ENCODE results near the gene CD70. TPM values are rescaled to one million over a fixed set of nuclear protein-coding genes. Genes with fewer than 3 reads are reported as not detected.
"Not testable (repeated sequence)": the region's sequence is repeated elsewhere in the genome, so short reads cannot be mapped to it uniquely, and the experiment has no call there.

CD70 gene
- total RNA-seq, 1 donor from 2014 or later, result not detected

- DNase-seq (ENCODE audit: low spot score), result no peak
These were observed 20.2 kb downstream of the CD70 start for GRCh38 chr19:6570764-6571163.

DNA sequence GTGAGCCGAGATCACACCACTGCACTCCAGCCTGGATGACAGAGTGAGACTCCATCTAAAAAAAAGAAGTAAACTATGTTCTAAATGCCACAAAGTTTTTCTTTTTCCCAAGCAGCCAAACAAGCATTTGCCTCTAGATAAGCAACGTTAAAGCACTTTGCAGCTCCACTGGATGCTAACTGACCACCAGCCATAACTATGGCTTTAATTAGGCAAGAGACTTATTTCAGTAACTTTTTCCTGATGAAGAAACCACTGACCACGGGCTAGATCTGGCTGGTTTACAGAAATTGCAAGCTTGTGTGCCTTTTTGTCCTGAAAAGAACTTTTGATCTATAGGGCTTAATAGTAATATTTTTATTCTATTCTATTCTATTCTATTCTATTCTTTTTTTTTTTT lies 22.1 kb downstream of the CD70 start:
- DNase-seq (ENCODE audit: low spot score), result no peak

DNA sequence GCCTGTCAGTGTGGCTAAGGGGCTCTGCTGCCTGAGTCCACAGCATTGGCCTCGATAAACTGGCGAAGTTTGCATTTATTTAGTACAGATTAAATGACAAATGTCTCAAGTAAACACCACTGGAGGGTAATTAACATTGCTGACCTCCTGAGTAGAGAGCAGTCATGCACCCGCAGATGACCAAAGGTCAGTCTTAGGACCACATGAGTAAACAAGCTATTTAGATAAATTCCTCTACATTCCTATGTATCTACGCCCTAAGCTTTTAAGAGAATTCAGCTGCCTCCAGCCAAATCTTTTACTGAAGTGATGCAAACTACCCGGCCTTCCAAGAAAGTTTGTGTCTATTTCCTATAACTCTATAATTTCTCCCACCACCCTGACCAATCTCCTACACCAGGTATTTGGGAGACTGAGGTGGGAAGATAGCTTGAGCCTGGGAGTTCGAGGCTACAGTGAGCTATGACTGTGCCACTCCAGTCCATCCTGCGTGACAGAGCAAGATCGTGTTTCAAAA lies 22.9 kb downstream of the CD70 start:
- DNase-seq (ENCODE audit: low spot score), result no peak

- DNase-seq (ENCODE audit: low spot score), result not testable (repeated sequence)
These were observed 24.2 kb downstream of the CD70 start for GRCh38 chr19:6566727-6567126.

- no peak for DNase-seq (ENCODE audit: low spot score)
These were observed 26.6 kb downstream of the CD70 start for GRCh38 chr19:6564393-6564792.

- not testable (repeated sequence) for DNase-seq (ENCODE audit: low spot score)
These were observed 28.5 kb downstream of the CD70 start for GRCh38 chr19:6562437-6562836.

DNA sequence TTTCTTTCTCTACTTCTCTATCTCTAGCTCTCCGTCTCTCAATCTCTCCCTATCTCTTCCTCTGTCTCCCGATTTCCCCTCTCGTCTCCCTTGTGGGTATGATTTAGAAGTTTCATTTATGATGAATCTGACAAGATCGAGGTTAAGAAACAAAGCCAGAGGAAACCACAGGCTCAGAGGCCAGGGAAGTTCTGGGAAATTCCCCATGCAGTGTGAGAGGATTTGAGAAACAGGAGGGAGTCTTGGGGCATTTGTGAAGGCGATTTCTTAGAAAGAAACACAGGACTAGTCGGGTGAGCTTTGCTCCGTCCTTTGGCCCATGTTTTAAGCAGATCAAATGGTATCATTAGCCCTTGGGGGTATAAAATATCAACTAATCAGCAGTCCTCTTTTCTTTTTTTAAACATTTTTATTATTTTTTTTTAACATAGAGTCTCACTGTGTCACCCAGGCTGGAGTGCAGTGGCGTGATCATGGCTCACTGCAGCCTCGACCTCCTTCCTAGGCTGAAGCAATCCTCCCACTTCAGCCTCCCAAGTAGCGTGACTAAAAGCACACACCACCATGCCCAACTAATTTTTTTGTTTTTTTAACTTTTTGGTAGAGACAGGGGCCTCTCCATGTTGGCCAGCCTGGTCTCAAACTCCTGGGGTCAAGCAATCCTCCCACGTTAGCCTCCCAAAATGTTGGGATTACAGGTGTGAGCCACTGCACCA lies 34.3 kb downstream of the CD70 start:
- no peak for DNase-seq (ENCODE audit: low spot score)

DNA sequence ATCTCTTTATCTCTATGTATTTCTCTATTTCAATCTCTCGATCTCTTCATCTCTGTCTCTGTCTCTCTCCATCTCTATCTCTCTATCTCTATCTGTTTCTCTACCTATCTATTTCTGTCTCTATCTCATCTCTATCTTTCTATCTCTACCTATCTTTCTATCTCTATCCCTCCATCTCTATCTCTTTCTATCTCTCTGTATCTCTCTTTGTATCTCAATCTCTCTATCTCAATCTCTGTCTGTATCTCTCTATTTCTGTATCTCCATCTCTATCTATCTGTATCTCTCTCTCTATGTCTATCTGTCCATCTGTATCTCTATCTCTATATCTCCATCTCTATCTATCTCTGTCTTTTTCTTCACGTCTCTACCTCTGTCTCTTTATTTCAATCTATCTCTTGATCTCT lies 34.9 kb downstream of the CD70 start:
- DNase-seq (ENCODE audit: low spot score), result no peak

GRCh38 chr19:6551607-6552450 lies 39.1 kb downstream of the CD70 start:
- DNase-seq (ENCODE audit: low spot score), result no peak

- no peak for DNase-seq (ENCODE audit: low spot score)
These were observed 39.9 kb downstream of the CD70 start for GRCh38 chr19:6551091-6551490.

GRCh38 chr19:6550679-6551078 lies 40.3 kb downstream of the CD70 start:
- DNase-seq (ENCODE audit: low spot score), result not testable (repeated sequence)

GRCh38 chr19:6543866-6544347 lies 47.0 kb downstream of the CD70 start:
- DNase-seq (ENCODE audit: low spot score), result no peak

DNA sequence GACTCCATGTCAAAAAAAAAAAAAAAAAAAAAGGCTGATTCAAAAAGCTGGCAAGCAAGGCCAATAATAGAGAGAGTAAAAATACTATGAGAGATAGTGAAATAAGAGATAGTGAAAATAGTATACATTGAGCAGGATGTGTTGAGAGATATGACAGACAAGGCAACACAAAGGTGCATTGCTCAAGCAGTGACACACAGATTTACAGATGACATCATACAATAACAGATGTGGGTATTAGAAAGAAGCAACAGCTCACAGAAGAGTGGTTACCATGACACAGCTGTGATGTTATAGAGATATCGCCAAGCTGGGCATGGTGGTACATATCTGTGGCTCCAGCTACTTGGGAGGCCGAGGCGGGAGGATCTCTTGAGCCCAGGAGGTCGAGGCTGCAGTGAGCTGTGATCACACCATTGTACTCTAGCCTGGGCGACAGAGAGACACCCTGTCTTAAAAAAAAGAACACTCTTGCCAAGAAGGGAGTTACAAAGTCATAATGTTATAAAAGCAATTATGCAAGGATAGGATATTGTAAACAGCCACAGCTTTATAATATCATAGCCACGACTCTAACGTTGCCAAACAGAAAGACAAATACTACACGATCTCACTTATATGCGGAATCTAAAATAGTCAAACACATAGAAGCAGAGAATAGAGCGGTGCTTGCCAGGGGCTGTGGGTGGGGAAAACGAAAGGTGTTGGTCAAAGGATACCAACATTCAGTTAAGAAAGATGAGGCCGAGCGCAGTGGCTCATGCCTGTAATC lies 49.8 kb downstream of the CD70 start:
- DNase-seq (ENCODE audit: low spot score), result no peak

GRCh38 chr19:6539514-6539913 lies 51.4 kb downstream of the CD70 start:
- no peak for DNase-seq (ENCODE audit: low spot score)

Other genes starting within 250 kb of the CD70 start
- gene CLPP, start 229.6 kb downstream of the CD70 start, total RNA-seq, result 75.5 TPM
- gene ALKBH7, start 218.4 kb downstream of the CD70 start, total RNA-seq, result 91.5 TPM
- 4.5 TPM for gene PSPN, start 215.2 kb downstream of the CD70 start, total RNA-seq
- 66.8 TPM for gene GTF2F1, start 198.0 kb downstream of the CD70 start, total RNA-seq
- gene KHSRP, start 166.3 kb downstream of the CD70 start, total RNA-seq, result 201 TPM
- gene SLC25A41, start 157.4 kb downstream of the CD70 start, total RNA-seq, result 0.72 TPM
- gene SLC25A23, start 131.4 kb downstream of the CD70 start, total RNA-seq, result 101 TPM
- 75.9 TPM for gene CRB3, start 126.9 kb downstream of the CD70 start, total RNA-seq
- gene DENND1C, start 109.4 kb downstream of the CD70 start, total RNA-seq, result 8.0 TPM
- 1.8 TPM for gene TUBB4A, start 88.8 kb downstream of the CD70 start, total RNA-seq
- gene TNFSF9, start 60.1 kb downstream of the CD70 start, total RNA-seq, result 1.2 TPM
- 1.8 TPM for gene TNFSF14, start 79.0 kb upstream of the CD70 start, total RNA-seq
- gene C3, start 129.5 kb upstream of the CD70 start, total RNA-seq, result 486 TPM
- 137 TPM for gene GPR108, start 146.4 kb upstream of the CD70 start, total RNA-seq
- 68.9 TPM for gene TRIP10, start 148.5 kb upstream of the CD70 start, total RNA-seq
- gene SH2D3A, start 176.3 kb upstream of the CD70 start, total RNA-seq, result 28.2 TPM
- 12.7 TPM for gene VAV1, start 181.6 kb upstream of the CD70 start, total RNA-seq

Measured in mucosa of gallbladder (tissue), 1 donor.